ENCODE results near the gene OR51G1.
"Not testable (repeated sequence)": the region's sequence is repeated elsewhere in the genome, so short reads cannot be mapped to it uniquely, and the experiment has no call there.

Gene OR51G1

GRCh38 chr11:4924239-4924638 is at the start of gene OR51G1:
Gene OR51G1 (minus strand): TSS chr11:4924339. CDS start chr11:4924339, 0 bp downstream.
- TF ChIP-seq TCF12 (IDR thresholded peaks at IDR 0.05; ENCODE audit: low read depth) = no peak
- TF ChIP-seq EGR1 (IDR thresholded peaks at IDR 0.05) = no peak
- TF ChIP-seq MAX (IDR thresholded peaks at IDR 0.05) = no peak
- TF ChIP-seq YY1 (IDR thresholded peaks at IDR 0.05; ENCODE audit: low read depth) = no peak
- no peak for TF ChIP-seq CEBPB (IDR thresholded peaks at IDR 0.05)
- TF ChIP-seq RAD21 (IDR thresholded peaks at IDR 0.05; ENCODE audit: low read depth) = no peak
- no peak for TF ChIP-seq ZBTB7A (IDR thresholded peaks at IDR 0.05; ENCODE audit: low read depth)
- no peak for TF ChIP-seq REST (IDR thresholded peaks at IDR 0.05; ENCODE audit: low read depth)
- no peak for TF ChIP-seq NFIC (IDR thresholded peaks at IDR 0.05)
- TF ChIP-seq FOXM1 (IDR thresholded peaks at IDR 0.05; ENCODE audit: borderline replicate concordance, low read depth) = no peak
- no peak for TF ChIP-seq TAF1 (IDR thresholded peaks at IDR 0.05; ENCODE audit: low read depth)
- no peak for TF ChIP-seq TEAD4 (IDR thresholded peaks at IDR 0.05)
- no peak for TF ChIP-seq CREB1 (IDR thresholded peaks at IDR 0.05; ENCODE audit: low read depth)
- TF ChIP-seq EP300 (IDR thresholded peaks at IDR 0.05; ENCODE audit: borderline replicate concordance) = no peak
- TF ChIP-seq USF1 (IDR thresholded peaks at IDR 0.05) = no peak

- TF ChIP-seq ZBTB7A (IDR thresholded peaks at IDR 0.05; ENCODE audit: low read depth) (no peak), EP300 (IDR thresholded peaks at IDR 0.05; ENCODE audit: borderline replicate concordance) (no peak), MAX (IDR thresholded peaks at IDR 0.05) (no peak)
Observed at GRCh38 chr11:4962816-4963215, 38.7 kb upstream of the OR51G1 start.

GRCh38 chr11:4960877-4961276 is 36.7 kb upstream of the OR51G1 start:
- TF ChIP-seq FOXM1 (IDR thresholded peaks at IDR 0.05; ENCODE audit: borderline replicate concordance, low read depth) = no peak
- TF ChIP-seq CEBPB (IDR thresholded peaks at IDR 0.05) = no peak

GRCh38 chr11:4957396-4957795 is 33.3 kb upstream of the OR51G1 start:
- no peak for TF ChIP-seq TCF12 (IDR thresholded peaks at IDR 0.05; ENCODE audit: low read depth)
- no peak for TF ChIP-seq REST (IDR thresholded peaks at IDR 0.05; ENCODE audit: low read depth)
- TF ChIP-seq CEBPB (IDR thresholded peaks at IDR 0.05) = no peak
- no peak for TF ChIP-seq MAX (IDR thresholded peaks at IDR 0.05)
- TF ChIP-seq RAD21 (IDR thresholded peaks at IDR 0.05; ENCODE audit: low read depth) = no peak
- no peak for TF ChIP-seq ZBTB7A (IDR thresholded peaks at IDR 0.05; ENCODE audit: low read depth)
- TF ChIP-seq CREB1 (IDR thresholded peaks at IDR 0.05; ENCODE audit: low read depth) = no peak
- TF ChIP-seq USF1 (IDR thresholded peaks at IDR 0.05) = no peak
- TF ChIP-seq TAF1 (IDR thresholded peaks at IDR 0.05; ENCODE audit: low read depth) = no peak

GRCh38 chr11:4955613-4956012 is 31.5 kb upstream of the OR51G1 start, which contains the start of gene OR51A2:
Gene OR51A2 (minus strand): TSS chr11:4955713. CDS start chr11:4955713, 0 bp downstream.
- not testable (repeated sequence) for TF ChIP-seq TEAD4 (IDR thresholded peaks at IDR 0.05); YY1 (IDR thresholded peaks at IDR 0.05; ENCODE audit: low read depth); REST (IDR thresholded peaks at IDR 0.05; ENCODE audit: low read depth)
